ENCODE data around the gene LEP.

DNA sequence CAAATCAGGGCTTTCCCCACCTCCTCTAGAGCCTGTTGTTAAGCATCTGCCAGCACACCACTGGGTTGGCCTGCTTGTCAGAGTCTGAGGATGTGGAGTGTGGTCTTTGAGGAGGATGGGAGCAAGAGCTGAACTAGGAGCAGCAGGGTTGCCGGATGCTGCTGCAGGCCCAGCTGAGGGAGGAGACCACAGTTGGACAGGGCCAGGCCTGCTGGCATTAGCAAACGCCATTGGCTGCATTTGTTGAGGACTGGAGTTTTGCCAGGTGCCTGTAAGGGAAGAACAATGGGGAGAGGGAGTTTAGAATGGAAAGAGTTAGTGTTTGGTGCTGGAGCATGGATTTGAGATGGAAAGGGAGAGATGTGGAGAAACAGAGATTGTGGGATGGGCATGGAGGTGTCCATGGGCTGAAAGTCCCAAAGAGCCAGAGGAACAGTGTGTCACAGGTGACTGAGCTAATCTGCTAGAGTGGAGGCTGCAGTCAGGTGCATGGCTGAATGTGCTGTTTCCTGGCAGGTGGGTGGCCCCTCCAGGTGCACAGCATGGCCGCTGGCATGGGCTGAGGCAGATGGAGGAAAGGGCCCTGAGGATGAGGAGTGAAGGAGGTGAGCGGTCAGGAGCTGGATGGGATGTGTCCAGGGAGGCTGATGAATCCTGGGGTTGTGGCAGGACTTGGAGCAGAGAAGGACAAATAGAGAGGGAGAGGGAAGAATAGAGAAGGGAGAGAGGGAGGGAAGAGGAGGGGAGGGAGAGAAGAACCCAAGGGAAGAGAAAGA, 40.7 kb downstream of the LEP start:
- TF ChIP-seq CTCF (IDR thresholded peaks at IDR 0.05; ENCODE audit: borderline replicate concordance, extremely low read depth, low read length, poor library complexity, severe bottlenecking) (no peak), EZH2 (IDR thresholded peaks at IDR 0.05; ENCODE audit: borderline replicate concordance, low read depth, low read length, severe bottlenecking) (no peak)

Measured in DND-41 (cell line).